GM19043 (cell line): ENCODE data around the gene IPP.
"Not testable (repeated sequence)": the region's sequence is repeated elsewhere in the genome, so short reads cannot be mapped to it uniquely, and the experiment has no call there.

Source experiments
- ATAC-seq: cut with Tn5 transposase; IDR thresholded peaks from one replicate; pipeline ENCODE4 v1.9.1; 2021; ENCODE audit warnings: low read depth; ENCODE audit not compliant: unreplicated experiment

Gene IPP

GRCh38 chr1:45686015-45686287 lies 64.5 kb downstream of the IPP start:
- no peak for ATAC-seq

GRCh38 chr1:45685308-45686014 lies 65.0 kb downstream of the IPP start:
- ATAC-seq, result no peak

- ATAC-seq, result no peak
Observed at GRCh38 chr1:45684402-45684801, 66.1 kb downstream of the IPP start.

- ATAC-seq, result no peak
Observed at GRCh38 chr1:45682942-45683341, 67.5 kb downstream of the IPP start.

- ATAC-seq, result no peak
Observed at GRCh38 chr1:45679123-45679522, 71.3 kb downstream of the IPP start.

- ATAC-seq, result no peak
Observed at GRCh38 chr1:45678489-45678888, 72.0 kb downstream of the IPP start.

- no peak for ATAC-seq
Observed at GRCh38 chr1:45677751-45678245, 72.7 kb downstream of the IPP start.

- ATAC-seq, result not testable (repeated sequence)
Observed at GRCh38 chr1:45676553-45676952, 73.9 kb downstream of the IPP start.

- no peak for ATAC-seq
Observed at GRCh38 chr1:45674478-45674877, 76.0 kb downstream of the IPP start.

- no peak for ATAC-seq
Observed at GRCh38 chr1:45673956-45674355, 76.5 kb downstream of the IPP start.

- no peak for ATAC-seq
Observed at GRCh38 chr1:45669859-45670655, 80.4 kb downstream of the IPP start.

GRCh38 chr1:45669379-45669778 lies 81.1 kb downstream of the IPP start:
- ATAC-seq, result no peak

GRCh38 chr1:45668526-45668925 lies 81.9 kb downstream of the IPP start:
- no peak for ATAC-seq

GRCh38 chr1:45667321-45668111 lies 82.9 kb downstream of the IPP start:
- ATAC-seq, result no peak

- ATAC-seq, result no peak
Observed at GRCh38 chr1:45666836-45667235, 83.6 kb downstream of the IPP start.

- no peak for ATAC-seq
Observed at GRCh38 chr1:45660336-45660735, 90.1 kb downstream of the IPP start.

- no peak for ATAC-seq
Observed at GRCh38 chr1:45659222-45659621, 91.2 kb downstream of the IPP start.

GRCh38 chr1:45658171-45658570 lies 92.3 kb downstream of the IPP start:
- ATAC-seq, result no peak

- no peak for ATAC-seq
Observed at GRCh38 chr1:45656573-45657226, 93.8 kb downstream of the IPP start.

- ATAC-seq, result no peak
Observed at GRCh38 chr1:45654540-45655280, 95.7 kb downstream of the IPP start.
